ENCODE results near the gene PRELID1. TPM values are rescaled to one million over a fixed set of nuclear protein-coding genes. Genes with fewer than 3 reads are reported as not detected.

Gene PRELID1
- total RNA-seq, 1 donor from 2014 or later, result 144 TPM

Other genes with a start within 250 kb of the PRELID1 start
- 2.7 TPM for gene FGFR4, start 216.9 kb upstream of the PRELID1 start, total RNA-seq
- gene NSD1, start 170.0 kb upstream of the PRELID1 start, total RNA-seq, result 53.8 TPM
- gene RAB24, start 80 bp upstream of the PRELID1 start, total RNA-seq, result 31.8 TPM
- 7.8 TPM for gene MXD3, start 8.1 kb downstream of the PRELID1 start, total RNA-seq
- 162 TPM for gene LMAN2, start 47.9 kb downstream of the PRELID1 start, total RNA-seq
- 59.5 TPM for gene RGS14, start 54.1 kb downstream of the PRELID1 start, total RNA-seq
- 0.60 TPM for gene SLC34A1, start 80.6 kb downstream of the PRELID1 start, total RNA-seq
- not detected for gene PFN3, start 96.9 kb downstream of the PRELID1 start, total RNA-seq
- gene F12, start 105.8 kb downstream of the PRELID1 start, total RNA-seq, result 32.8 TPM
- 26.6 TPM for gene GRK6, start 122.9 kb downstream of the PRELID1 start, total RNA-seq
- 4.3 TPM for gene PRR7, start 143.0 kb downstream of the PRELID1 start, total RNA-seq
- gene DBN1, start 169.8 kb downstream of the PRELID1 start, total RNA-seq, result 27.2 TPM
- 23.0 TPM for gene PDLIM7, start 193.8 kb downstream of the PRELID1 start, total RNA-seq
- gene DOK3, start 206.0 kb downstream of the PRELID1 start, total RNA-seq, result 3.3 TPM
- gene DDX41, start 213.2 kb downstream of the PRELID1 start, total RNA-seq, result 64.2 TPM

Measured in esophagus mucosa (tissue), 1 donor.